Small intestine (tissue), 7 donors: Measurements from ENCODE around the gene ZSCAN12. TPM values are rescaled to one million over a fixed set of nuclear protein-coding genes. Genes with fewer than 3 reads are reported as not detected.

ENCODE experiments used
- DNase-seq, 2 donors: peaks; one replicate each; pipeline versions ENCODE4 v3.0.0 to v3.0.0-alpha.2; 2013
- FAIRE-seq: peaks from 2 replicates; lab custom pipeline; 2012; peaks lifted over from hg19 to GRCh38; lab: Jason Lieb, UNC
- H3K27ac ChIP-seq, 3 donors: one replicate each; pipeline ENCODE4 v1.5.1; 2013; ENCODE audit warnings: low read length in 2 of 3, mild to moderate bottlenecking in 2 of 3, control low read depth in 1 of 3, inconsistent platforms in 1 of 3, low read depth in 1 of 3, moderate library complexity in 1 of 3
- H3K27me3 ChIP-seq, 3 donors: one replicate each; pipeline ENCODE4 v1.6.1; 2013; ENCODE audit warnings: low read length in 3 of 3, inconsistent platforms in 1 of 3; ENCODE audit not compliant: control insufficient read depth in 3 of 3, insufficient read depth in 3 of 3
- H3K36me3 ChIP-seq, 3 donors: one replicate each; pipeline ENCODE4 v1.6.1; 2013; ENCODE audit warnings: low read length in 3 of 3, inconsistent platforms in 1 of 3, low read depth in 1 of 3, mild to moderate bottlenecking in 1 of 3, moderate library complexity in 1 of 3; ENCODE audit not compliant: control insufficient read depth in 3 of 3, insufficient read depth in 2 of 3
- H3K4me1 ChIP-seq, 3 donors: one replicate each; pipeline ENCODE4 v1.6.1; 2013; ENCODE audit warnings: low read length in 2 of 3, inconsistent platforms in 1 of 3, low read depth in 1 of 3, mild to moderate bottlenecking in 1 of 3, moderate library complexity in 1 of 3; ENCODE audit not compliant: control insufficient read depth in 3 of 3, insufficient read depth in 2 of 3
- H3K4me3 ChIP-seq, 3 donors: one replicate each; pipeline ENCODE4 v1.5.1; 2013; ENCODE audit warnings: low read length in 3 of 3, control low read depth in 1 of 3, inconsistent platforms in 1 of 3, low read depth in 1 of 3, mild to moderate bottlenecking in 1 of 3, moderate library complexity in 1 of 3
- H3K9me3 ChIP-seq, 2 donors: one replicate each; pipeline ENCODE4 v1.6.1; 2013; ENCODE audit warnings: low read depth in 1 of 2, low read length in 1 of 2; ENCODE audit not compliant: control insufficient read depth in 2 of 2, insufficient read depth in 1 of 2
- WGBS, 3 donors: extraction: QIAGEN DNeasy Blood & Tissue Kit; methylation state at CpG; one replicate each; pipeline ENCODE4 v1.1.7; 2013; 5-methylcytosine and 5-hydroxymethylcytosine counted together
- polyA plus RNA-seq, 4 donors: library from polyadenylated mRNA; stranded (reverse) in 3 of 4; unstranded in 1 of 4; fragments of 200-250 nt in 3 of 4; fragments of 120-200 nt in 1 of 4; gene quantifications; one replicate each; pipeline versions ENCODE4 v1.2.1 to v1.2.3, GENCODE V29; 2013
- donor health status: healthy with polysubstance abuse.
- donor health status: control.
- donor health status: control.
- donor health status: Bipolar disorder and iron deficiency.
- donor health status: healthy.

The ZSCAN12 gene
- polyA plus RNA-seq, 4 donors, result 1.6 to 8.4 (median 2.0) TPM

DNA sequence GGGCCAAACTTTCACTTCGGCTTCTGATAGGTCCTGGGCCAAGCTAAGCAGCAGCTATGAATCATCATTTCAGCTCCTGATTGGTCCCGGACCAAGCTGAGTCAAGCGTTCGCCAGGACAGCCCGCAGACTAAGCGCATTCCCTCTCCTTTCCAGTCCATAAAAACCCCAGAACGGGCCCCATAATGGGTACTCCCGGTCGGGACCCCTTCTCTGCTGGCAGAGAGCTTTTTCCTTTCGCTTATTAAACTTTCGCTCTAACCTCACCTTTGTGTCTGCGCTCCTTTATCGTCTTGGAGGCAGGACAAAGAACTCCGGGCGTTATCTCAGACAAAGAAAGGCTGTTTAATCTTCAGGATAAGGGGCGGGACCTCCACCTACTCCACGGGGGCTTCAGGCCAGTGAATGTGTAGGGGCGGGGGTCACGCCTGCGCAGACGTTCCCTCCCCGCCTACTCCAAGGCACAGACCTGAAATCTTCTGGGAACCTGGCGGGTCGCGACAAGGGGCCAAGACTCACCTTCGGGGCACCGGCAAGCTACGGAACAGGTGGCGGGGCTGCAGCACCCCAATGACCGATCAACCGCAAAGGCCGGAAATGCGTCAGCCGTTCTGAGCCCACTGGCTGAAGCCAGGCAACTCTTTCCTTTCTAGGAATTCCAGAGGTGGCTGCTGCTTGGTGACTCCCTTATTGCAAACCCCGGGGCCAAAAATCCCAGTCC lies 63.8 kb downstream of the ZSCAN12 start, which contains the start of gene ZSCAN31:
ZSCAN31 (minus strand) TSS at position 585 of the 720 bp plus-strand sequence. CDS start 6,465 bp downstream, outside the sequence.
- FAIRE-seq, result no peak
- WGBS, 3 donors, result 0 to 1% (median 0%) methylated on average over 32 to 35 of the region's 35 CpGs
- no peaks in the 10 kb centered on the region for H3K27me3 ChIP-seq
- peak within 1 kb of the TSS; percentile 86 to 99 (median 99) for H3K27ac ChIP-seq
- H3K4me1 ChIP-seq, result peaks cover 0 to 16% (median 5%) of the 10 kb centered on the region in 3 donors
- peak within 1 kb of the TSS; percentile 54 to 90 (median 59) for H3K4me3 ChIP-seq
- no peaks in the 10 kb centered on the region for H3K9me3 ChIP-seq
- DNase-seq, result peak; percentile 98 to 99
- no peaks in the 10 kb centered on the region for H3K36me3 ChIP-seq

DNA sequence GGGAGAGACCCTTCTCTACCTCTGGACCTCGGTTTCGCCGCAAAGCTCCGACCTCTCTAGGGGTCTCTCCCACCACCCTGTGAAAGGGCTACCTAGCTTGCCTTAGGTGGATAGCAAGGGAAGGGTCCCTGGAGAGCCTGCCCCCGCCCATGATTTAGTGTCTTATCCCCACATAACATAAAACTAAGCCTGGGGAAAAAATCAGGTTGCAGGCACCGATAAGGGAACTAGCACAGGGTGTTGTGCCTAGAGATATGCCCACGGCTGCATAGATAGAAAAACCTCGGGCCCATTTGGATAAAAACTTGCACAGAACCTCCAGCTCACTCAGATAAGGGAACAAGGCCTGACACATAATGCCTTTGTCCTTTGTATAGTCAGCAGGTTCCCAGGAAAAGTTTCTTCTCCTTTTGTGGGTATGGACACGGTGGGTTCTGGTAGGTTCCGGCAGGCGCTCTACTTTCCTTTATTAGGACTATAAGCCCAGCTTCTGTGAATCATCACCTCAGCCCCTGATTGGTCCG lies 64.4 kb downstream of the ZSCAN12 start:
- no peaks in the 10 kb centered on the region for H3K9me3 ChIP-seq
- DNase-seq (no peak), FAIRE-seq (no peak)
- H3K36me3 ChIP-seq, result no peaks in the 10 kb centered on the region
- peaks cover 0 to 16% (median 5%) of the 10 kb centered on the region in 3 donors for H3K4me1 ChIP-seq
- peak overlapping the region; percentile 86 to 99 (median 99) for H3K27ac ChIP-seq
- WGBS, 3 donors, result 31 to 36% (median 31%) methylated on average over 12 of the region's 12 CpGs
- H3K27me3 ChIP-seq, result no peaks in the 10 kb centered on the region
- H3K4me3 ChIP-seq, result peak overlapping the region in 2 of 3 donors; percentile 59 to 90

DNA sequence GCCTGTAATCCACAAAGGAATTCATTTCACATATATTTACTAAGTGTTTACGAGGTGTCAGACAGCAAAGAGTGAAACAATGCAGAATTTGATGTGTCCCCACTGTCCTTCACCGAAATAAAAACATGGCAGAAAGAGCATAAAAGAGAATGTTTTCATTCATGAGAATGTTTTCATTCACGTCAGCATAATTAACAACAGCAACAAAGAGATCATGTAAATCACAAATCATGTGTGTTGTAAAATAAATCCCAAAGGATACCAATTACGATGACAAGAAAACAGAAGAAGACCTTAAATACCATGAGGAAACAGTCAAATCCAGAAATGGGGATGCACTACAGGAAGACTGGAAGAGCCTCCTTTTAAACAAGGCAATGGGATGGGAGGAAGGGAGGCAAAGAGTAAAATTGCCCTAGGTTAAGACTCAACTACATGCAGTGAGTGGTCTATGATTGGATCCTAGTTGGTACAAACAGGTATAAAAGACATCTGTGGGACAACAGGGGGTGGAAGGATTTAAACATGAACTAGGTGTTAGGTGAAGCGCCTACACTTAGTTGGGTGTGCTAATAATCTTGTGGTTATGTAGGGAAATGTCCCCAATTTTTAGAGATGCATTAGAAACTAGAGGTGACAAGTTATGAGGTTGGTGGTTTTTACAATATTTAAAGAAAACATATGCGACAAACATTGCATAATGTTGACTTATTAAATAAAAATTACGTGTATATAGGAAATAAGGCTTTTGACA lies 65.1 kb downstream of the ZSCAN12 start:
- H3K4me1 ChIP-seq, result peaks cover 0 to 16% (median 5%) of the 10 kb centered on the region in 3 donors
- H3K36me3 ChIP-seq, result no peaks in the 10 kb centered on the region
- no peak for DNase-seq
- 83 to 93% (median 90%) methylated on average over 7 of the region's 7 CpGs for WGBS, 3 donors
- peak overlapping the region in 2 of 3 donors; percentile 99 for H3K27ac ChIP-seq
- H3K27me3 ChIP-seq, result no peaks in the 10 kb centered on the region
- FAIRE-seq, result no peak
- peaks cover 0 to under 1% of the 10 kb centered on the region in 2 donors for H3K9me3 ChIP-seq
- no peak overlapping the region for H3K4me3 ChIP-seq

DNA sequence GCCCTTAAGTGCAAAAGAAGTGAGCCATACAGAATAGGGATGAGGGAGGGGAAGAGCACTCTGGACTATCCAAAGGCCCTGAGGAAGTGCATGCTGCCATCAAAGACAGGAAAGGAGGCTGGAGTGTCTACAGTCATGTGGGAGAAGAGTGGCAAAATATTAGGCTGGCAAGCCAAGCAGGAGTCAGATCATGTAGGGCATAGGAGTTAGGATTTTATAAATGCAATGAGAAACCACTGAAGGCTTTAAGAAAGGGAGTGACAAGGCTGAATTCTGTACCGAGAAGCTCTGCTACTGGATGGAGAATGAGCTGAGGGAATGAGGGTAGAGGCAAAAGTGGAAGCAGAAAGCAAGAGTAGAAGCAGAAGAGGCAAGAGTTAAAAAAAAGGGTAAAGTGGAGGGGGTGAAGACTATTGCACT lies 65.9 kb downstream of the ZSCAN12 start:
- DNase-seq, result no peak
- 88 to 100% (median 100%) methylated on average over 1 of the region's 1 CpG for WGBS, 3 donors
- Histone ChIP-seq H3K9me3 (peaks cover 0 to 8% of the 10 kb centered on the region in 2 donors), H3K27me3 (no peaks in the 10 kb centered on the region), H3K4me1 (peaks cover 0 to 16% (median 5%) of the 10 kb centered on the region in 3 donors), H3K27ac (no peak overlapping the region), H3K4me3 (no peak overlapping the region), H3K36me3 (peaks cover 0 to 6% (median 0%) of the 10 kb centered on the region in 3 donors)
- FAIRE-seq, result no peak

DNA sequence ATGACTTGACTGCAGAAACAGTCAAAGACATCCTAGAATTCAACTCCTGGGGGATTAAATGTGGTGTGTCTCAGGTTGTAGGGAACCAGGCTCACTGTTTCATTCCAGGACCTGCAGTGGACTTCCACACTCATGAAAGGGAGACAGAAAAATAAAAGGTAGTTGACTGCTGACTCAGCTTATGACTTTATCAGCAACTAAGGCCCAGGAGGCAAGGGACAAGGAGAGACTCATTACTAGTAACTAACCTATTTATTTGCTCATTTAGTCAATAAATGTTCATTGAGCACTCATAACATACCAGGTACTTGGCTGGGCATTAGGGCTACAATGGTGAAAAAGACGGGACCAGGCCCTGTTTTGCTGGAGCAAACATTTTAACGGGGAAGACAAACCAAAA lies 66.5 kb downstream of the ZSCAN12 start:
- FAIRE-seq, result no peak
- Histone ChIP-seq H3K36me3 (peaks cover 0 to 6% (median 0%) of the 10 kb centered on the region in 3 donors), H3K27me3 (no peaks in the 10 kb centered on the region), H3K27ac (no peak overlapping the region), H3K4me3 (no peak overlapping the region), H3K9me3 (peaks cover 0 to 8% of the 10 kb centered on the region in 2 donors), H3K4me1 (peaks cover 0 to 16% (median 5%) of the 10 kb centered on the region in 3 donors)
- DNase-seq, result no peak
- 97 to 98% (median 97%) methylated on average over 2 of the region's 2 CpGs for WGBS, 3 donors

DNA sequence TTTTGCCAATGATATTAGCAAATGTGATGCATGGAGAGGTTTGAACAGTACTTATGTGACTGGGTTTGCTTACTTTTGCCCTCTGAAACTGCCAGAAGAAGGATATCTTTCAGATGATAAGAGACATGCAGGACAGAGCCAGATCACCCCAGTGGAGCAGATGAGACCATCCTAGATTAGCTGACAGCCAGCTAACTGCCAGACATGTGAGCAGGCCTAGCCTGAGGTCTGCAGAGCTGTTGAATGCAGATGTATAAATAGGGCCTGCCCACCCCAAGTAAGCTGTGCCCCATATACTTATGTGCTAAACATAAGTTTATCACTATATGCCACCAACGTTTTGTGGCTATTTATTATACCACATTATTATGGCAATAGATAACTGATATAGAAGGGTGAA lies 69.5 kb downstream of the ZSCAN12 start:
- FAIRE-seq, result no peak
- peaks cover 0 to 29% of the 10 kb centered on the region in 2 donors for H3K9me3 ChIP-seq
- WGBS, 3 donors, result 36 to 54% (median 37%) methylated on average over 1 of the region's 1 CpG
- no peak for DNase-seq
- no peak overlapping the region for H3K4me3 ChIP-seq
- peaks cover 0 to 3% (median 0%) of the 10 kb centered on the region in 3 donors for H3K4me1 ChIP-seq
- peaks cover 3 to 15% (median 11%) of the 10 kb centered on the region in 3 donors for H3K36me3 ChIP-seq
- no peaks in the 10 kb centered on the region for H3K27me3 ChIP-seq
- no peak overlapping the region for H3K27ac ChIP-seq

Other genes with a start within 250 kb of the ZSCAN12 start
- gene ZSCAN9, start 174.5 kb downstream of the ZSCAN12 start, polyA plus RNA-seq, result 10 to 100 TPM in 1 of 4 donors, 1 to 10 TPM in 3; 5.5 to 15.5 (median 6.8) TPM
- gene ZKSCAN4, start 147.5 kb downstream of the ZSCAN12 start, polyA plus RNA-seq, result 1 to 10 TPM; 2.7 to 7.9 (median 3.8) TPM
- gene NKAPL, start 140.4 kb downstream of the ZSCAN12 start, polyA plus RNA-seq, result 1 to 10 TPM in 1 of 4 donors, under 1 TPM in 3; 0.45 to 1.1 (median 0.86) TPM
- gene ZSCAN26, start 132.6 kb downstream of the ZSCAN12 start, polyA plus RNA-seq, result 10 to 100 TPM in 1 of 4 donors, 1 to 10 TPM in 3; 4.7 to 21.1 (median 6.7) TPM
- gene PGBD1, start 118.2 kb downstream of the ZSCAN12 start, polyA plus RNA-seq, result 1 to 10 TPM in 3 of 4 donors, under 1 TPM in 1; 0.81 to 3.2 (median 1.2) TPM
- gene ZSCAN31, start 63.6 kb downstream of the ZSCAN12 start, polyA plus RNA-seq, result 1 to 10 TPM; 1.3 to 5.1 (median 4.0) TPM
- gene ZKSCAN3, start 49.8 kb downstream of the ZSCAN12 start, polyA plus RNA-seq, result 1 to 10 TPM; 1.1 to 5.3 (median 1.9) TPM
- 1 to 10 TPM in 1 of 4 donors, under 1 TPM in 1, not detected in 2; 0.91 to 3.5 TPM for gene ZSCAN23, start 43.7 kb upstream of the ZSCAN12 start, polyA plus RNA-seq
- not detected for gene GPX6, start 116.0 kb upstream of the ZSCAN12 start, polyA plus RNA-seq
- gene GPX5, start 126.1 kb upstream of the ZSCAN12 start, polyA plus RNA-seq, result not detected